ENCODE data around the gene TRIM54.
"Not testable (repeated sequence)": the region's sequence is repeated elsewhere in the genome, so short reads cannot be mapped to it uniquely, and the experiment has no call there.

Gene TRIM54

GRCh38 chr2:27288610-27289009 is 6.4 kb downstream of the TRIM54 start:
- Histone ChIP-seq H3K4me3 (ENCODE audit: insufficient read length, low read depth) (no peak overlapping the region), H3K9ac (ENCODE audit: insufficient read length, low read depth) (no peak overlapping the region), H3K4me1 (ENCODE audit: insufficient read depth, insufficient read length) (no peaks in the 10 kb centered on the region), H3K9me3 (ENCODE audit: insufficient read depth, low read length) (no peaks in the 10 kb centered on the region), H3K36me3 (ENCODE audit: insufficient read depth, insufficient read length, low read length) (no peaks in the 10 kb centered on the region), H3K27me3 (ENCODE audit: insufficient read depth, insufficient read length) (peaks cover 5% of the 10 kb centered on the region)
- no peak for TF ChIP-seq SUZ12 (IDR thresholded peaks at IDR 0.05; ENCODE audit: extremely low read depth, insufficient read depth, insufficient read length)
- no peak for TF ChIP-seq ZNF274 (IDR thresholded peaks at IDR 0.05; ENCODE audit: low read depth, low read length)
- TF ChIP-seq YY1 (IDR thresholded peaks at IDR 0.05; ENCODE audit: insufficient read depth, insufficient read length) = no peak
- no peak for DNase-seq (ENCODE audit: low read depth, low spot score)

- H3K4me3 ChIP-seq (ENCODE audit: insufficient read length, low read depth) = no peak overlapping the region
- H3K36me3 ChIP-seq (ENCODE audit: insufficient read depth, insufficient read length, low read length) = no peaks in the 10 kb centered on the region
- no peaks in the 10 kb centered on the region for H3K27me3 ChIP-seq (ENCODE audit: insufficient read depth, insufficient read length)
- DNase-seq (ENCODE audit: low read depth, low spot score) = no peak
- TF ChIP-seq SUZ12 (IDR thresholded peaks at IDR 0.05; ENCODE audit: extremely low read depth, insufficient read depth, insufficient read length) = no peak
- TF ChIP-seq YY1 (IDR thresholded peaks at IDR 0.05; ENCODE audit: insufficient read depth, insufficient read length) = no peak
- TF ChIP-seq ZNF274 (IDR thresholded peaks at IDR 0.05; ENCODE audit: low read depth, low read length) = no peak
- H3K9me3 ChIP-seq (ENCODE audit: insufficient read depth, low read length) = no peaks in the 10 kb centered on the region
- no peak overlapping the region for H3K9ac ChIP-seq (ENCODE audit: insufficient read length, low read depth)
- no peaks in the 10 kb centered on the region for H3K4me1 ChIP-seq (ENCODE audit: insufficient read depth, insufficient read length)
Measured at GRCh38 chr2:27290549-27290948, 8.3 kb downstream of the TRIM54 start.

GRCh38 chr2:27291865-27292264 is 9.6 kb downstream of the TRIM54 start:
- H3K36me3 ChIP-seq (ENCODE audit: insufficient read depth, insufficient read length, low read length) = no peaks in the 10 kb centered on the region
- no peak overlapping the region for H3K4me3 ChIP-seq (ENCODE audit: insufficient read length, low read depth)
- no peaks in the 10 kb centered on the region for H3K9me3 ChIP-seq (ENCODE audit: insufficient read depth, low read length)
- no peak for DNase-seq (ENCODE audit: low read depth, low spot score)
- TF ChIP-seq YY1 (IDR thresholded peaks at IDR 0.05; ENCODE audit: insufficient read depth, insufficient read length) = no peak
- no peak for TF ChIP-seq SUZ12 (IDR thresholded peaks at IDR 0.05; ENCODE audit: extremely low read depth, insufficient read depth, insufficient read length)
- TF ChIP-seq ZNF274 (IDR thresholded peaks at IDR 0.05; ENCODE audit: low read depth, low read length) = no peak
- H3K4me1 ChIP-seq (ENCODE audit: insufficient read depth, insufficient read length) = no peaks in the 10 kb centered on the region
- no peak overlapping the region for H3K9ac ChIP-seq (ENCODE audit: insufficient read length, low read depth)
- no peaks in the 10 kb centered on the region for H3K27me3 ChIP-seq (ENCODE audit: insufficient read depth, insufficient read length)

- H3K9me3 ChIP-seq (ENCODE audit: insufficient read depth, low read length) = no peaks in the 10 kb centered on the region
- no peak overlapping the region for H3K9ac ChIP-seq (ENCODE audit: insufficient read length, low read depth)
- H3K4me3 ChIP-seq (ENCODE audit: insufficient read length, low read depth) = no peak overlapping the region
- no peaks in the 10 kb centered on the region for H3K36me3 ChIP-seq (ENCODE audit: insufficient read depth, insufficient read length, low read length)
- DNase-seq (ENCODE audit: low read depth, low spot score) = no peak
- H3K4me1 ChIP-seq (ENCODE audit: insufficient read depth, insufficient read length) = no peaks in the 10 kb centered on the region
- H3K27me3 ChIP-seq (ENCODE audit: insufficient read depth, insufficient read length) = no peaks in the 10 kb centered on the region
- TF ChIP-seq SUZ12 (IDR thresholded peaks at IDR 0.05; ENCODE audit: extremely low read depth, insufficient read depth, insufficient read length) = no peak
- TF ChIP-seq YY1 (IDR thresholded peaks at IDR 0.05; ENCODE audit: insufficient read depth, insufficient read length) = no peak
- TF ChIP-seq ZNF274 (IDR thresholded peaks at IDR 0.05; ENCODE audit: low read depth, low read length) = no peak
Measured at GRCh38 chr2:27294928-27295327, 12.7 kb downstream of the TRIM54 start.

- Histone ChIP-seq H3K36me3 (ENCODE audit: insufficient read depth, insufficient read length, low read length) (no peaks in the 10 kb centered on the region), H3K27me3 (ENCODE audit: insufficient read depth, insufficient read length) (no peaks in the 10 kb centered on the region), H3K4me3 (ENCODE audit: insufficient read length, low read depth) (no peak overlapping the region), H3K9ac (ENCODE audit: insufficient read length, low read depth) (no peak overlapping the region), H3K4me1 (ENCODE audit: insufficient read depth, insufficient read length) (no peaks in the 10 kb centered on the region), H3K9me3 (ENCODE audit: insufficient read depth, low read length) (no peaks in the 10 kb centered on the region)
- TF ChIP-seq ZNF274 (IDR thresholded peaks at IDR 0.05; ENCODE audit: low read depth, low read length) = no peak
- TF ChIP-seq YY1 (IDR thresholded peaks at IDR 0.05; ENCODE audit: insufficient read depth, insufficient read length) = no peak
- no peak for TF ChIP-seq SUZ12 (IDR thresholded peaks at IDR 0.05; ENCODE audit: extremely low read depth, insufficient read depth, insufficient read length)
- no peak for DNase-seq (ENCODE audit: low read depth, low spot score)
Measured at GRCh38 chr2:27296481-27296880, 14.3 kb downstream of the TRIM54 start.

- Histone ChIP-seq H3K36me3 (ENCODE audit: insufficient read depth, insufficient read length, low read length) (no peaks in the 10 kb centered on the region), H3K27me3 (ENCODE audit: insufficient read depth, insufficient read length) (no peaks in the 10 kb centered on the region), H3K9me3 (ENCODE audit: insufficient read depth, low read length) (no peaks in the 10 kb centered on the region), H3K9ac (ENCODE audit: insufficient read length, low read depth) (no peak overlapping the region), H3K4me3 (ENCODE audit: insufficient read length, low read depth) (no peak overlapping the region), H3K4me1 (ENCODE audit: insufficient read depth, insufficient read length) (no peaks in the 10 kb centered on the region)
- TF ChIP-seq SUZ12 (IDR thresholded peaks at IDR 0.05; ENCODE audit: extremely low read depth, insufficient read depth, insufficient read length) (no peak), ZNF274 (IDR thresholded peaks at IDR 0.05; ENCODE audit: low read depth, low read length) (no peak), YY1 (IDR thresholded peaks at IDR 0.05; ENCODE audit: insufficient read depth, insufficient read length) (no peak)
- no peak for DNase-seq (ENCODE audit: low read depth, low spot score)
Measured at GRCh38 chr2:27297195-27297594, 15.0 kb downstream of the TRIM54 start.

GRCh38 chr2:27298391-27299080 is 16.3 kb downstream of the TRIM54 start:
- Histone ChIP-seq H3K9ac (ENCODE audit: insufficient read length, low read depth) (no peak overlapping the region), H3K4me3 (ENCODE audit: insufficient read length, low read depth) (no peak overlapping the region), H3K27me3 (ENCODE audit: insufficient read depth, insufficient read length) (no peaks in the 10 kb centered on the region), H3K36me3 (ENCODE audit: insufficient read depth, insufficient read length, low read length) (no peaks in the 10 kb centered on the region), H3K9me3 (ENCODE audit: insufficient read depth, low read length) (no peaks in the 10 kb centered on the region), H3K4me1 (ENCODE audit: insufficient read depth, insufficient read length) (no peaks in the 10 kb centered on the region)
- no peak for TF ChIP-seq YY1 (IDR thresholded peaks at IDR 0.05; ENCODE audit: insufficient read depth, insufficient read length)
- TF ChIP-seq SUZ12 (IDR thresholded peaks at IDR 0.05; ENCODE audit: extremely low read depth, insufficient read depth, insufficient read length) = no peak
- no peak for TF ChIP-seq ZNF274 (IDR thresholded peaks at IDR 0.05; ENCODE audit: low read depth, low read length)
- DNase-seq (ENCODE audit: low read depth, low spot score) = no peak

- not testable (repeated sequence) for H3K27me3 ChIP-seq (ENCODE audit: insufficient read depth, insufficient read length); DNase-seq (ENCODE audit: low read depth, low spot score); H3K4me3 ChIP-seq (ENCODE audit: insufficient read length, low read depth); H3K9ac ChIP-seq (ENCODE audit: insufficient read length, low read depth); H3K4me1 ChIP-seq (ENCODE audit: insufficient read depth, insufficient read length); H3K9me3 ChIP-seq (ENCODE audit: insufficient read depth, low read length); H3K36me3 ChIP-seq (ENCODE audit: insufficient read depth, insufficient read length, low read length)
Measured at GRCh38 chr2:27300606-27301005, 18.4 kb downstream of the TRIM54 start.

All from NT2/D1 (cell line).